Left ventricle myocardium superior (tissue), 1 donor: ENCODE results near the gene TVP23C. TPM values are rescaled to one million over a fixed set of nuclear protein-coding genes. Genes with fewer than 3 reads are reported as not detected.

ENCODE experiments used
- total RNA-seq: library from RNA; stranded (reverse); fragmentation: NEBNext Ultra II Directional; extraction: Animal tissue kit (Norgen Biotek cat#: 25700); gene quantifications from one replicate; pipeline ENCODE4 v1.2.1, GENCODE V29; 2021
- donor health status: DM: no; HTN: yes; CAD: no; lungs with severe emphysema.

Gene TVP23C
- total RNA-seq, 1 donor from 2014 or later: 2.5 TPM

Other genes with a start within 250 kb of the TVP23C start
- gene TEKT3, start 221.9 kb downstream of the TVP23C start, total RNA-seq: 0.40 TPM
- 1.4 TPM for gene CDRT4, start 95.9 kb downstream of the TVP23C start, total RNA-seq
- gene FBXW10B, start 56.2 kb upstream of the TVP23C start, total RNA-seq: 0.35 TPM
- gene TRIM16, start 120.8 kb upstream of the TVP23C start, total RNA-seq: 24.9 TPM
- 12.5 TPM for gene ZNF286A, start 136.3 kb upstream of the TVP23C start, total RNA-seq
- not detected for gene TBC1D26, start 168.8 kb upstream of the TVP23C start, total RNA-seq